ENCODE data around the gene GOLGA6L9.
A peak's percentile ranks its signal among the peaks of the same experiment; 100 is the strongest.
"Not testable (repeated sequence)": the region's sequence is repeated elsewhere in the genome, so short reads cannot be mapped to it uniquely, and the experiment has no call there.

The GOLGA6L9 gene

GRCh38 chr15:82429693-82430092 lies at the start of gene GOLGA6L9:
Gene GOLGA6L9 (plus strand): TSS chr15:82429816. CDS start chr15:82430080, 264 bp downstream.
- not testable (repeated sequence) for DNase-seq

GRCh38 chr15:82381330-82381955 lies 48.2 kb upstream of the GOLGA6L9 start:
- DNase-seq, result not testable (repeated sequence)

GRCh38 chr15:82387209-82387608 lies 42.4 kb upstream of the GOLGA6L9 start:
- DNase-seq, result not testable (repeated sequence)

GRCh38 chr15:82390152-82390551 lies 39.5 kb upstream of the GOLGA6L9 start:
- DNase-seq, result not testable (repeated sequence)

GRCh38 chr15:82392077-82392476 lies 37.5 kb upstream of the GOLGA6L9 start:
- DNase-seq, result not testable (repeated sequence)

- no peak for DNase-seq
These were observed 35.9 kb upstream of the GOLGA6L9 start for GRCh38 chr15:82393671-82394070.

GRCh38 chr15:82395788-82396187 lies 33.8 kb upstream of the GOLGA6L9 start:
- not testable (repeated sequence) for DNase-seq

GRCh38 chr15:82397817-82398216 lies 31.8 kb upstream of the GOLGA6L9 start:
- DNase-seq, result no peak

GRCh38 chr15:82398785-82399184 lies 30.8 kb upstream of the GOLGA6L9 start:
- DNase-seq, result no peak

- DNase-seq, result not testable (repeated sequence)
These were observed 30.1 kb upstream of the GOLGA6L9 start for GRCh38 chr15:82399366-82400103.

- not testable (repeated sequence) for DNase-seq
These were observed 27.7 kb upstream of the GOLGA6L9 start for GRCh38 chr15:82401918-82402317.

- DNase-seq, result not testable (repeated sequence)
These were observed 27.3 kb upstream of the GOLGA6L9 start for GRCh38 chr15:82402341-82402740.

GRCh38 chr15:82406211-82406610 lies 23.4 kb upstream of the GOLGA6L9 start:
- DNase-seq, result not testable (repeated sequence)

GRCh38 chr15:82410306-82410705 lies 19.3 kb upstream of the GOLGA6L9 start:
- DNase-seq, result not testable (repeated sequence)

- DNase-seq, result not testable (repeated sequence)
These were observed 18.0 kb upstream of the GOLGA6L9 start for GRCh38 chr15:82411595-82411994.

GRCh38 chr15:82414525-82415191 lies 15.0 kb upstream of the GOLGA6L9 start:
- not testable (repeated sequence) for DNase-seq

GRCh38 chr15:82420516-82420915 lies 9.1 kb upstream of the GOLGA6L9 start:
- DNase-seq, result not testable (repeated sequence)

- not testable (repeated sequence) for DNase-seq
These were observed 8.7 kb upstream of the GOLGA6L9 start for GRCh38 chr15:82420966-82421365.

GRCh38 chr15:82427117-82427516 lies 2.5 kb upstream of the GOLGA6L9 start:
- DNase-seq, result not testable (repeated sequence)

GRCh38 chr15:82445420-82445819 lies 15.8 kb downstream of the GOLGA6L9 start:
- peak; percentile 63 for DNase-seq

- DNase-seq, result not testable (repeated sequence)
These were observed 27.7 kb downstream of the GOLGA6L9 start for GRCh38 chr15:82457336-82457735.

GRCh38 chr15:82465629-82466028 lies 36.0 kb downstream of the GOLGA6L9 start:
- DNase-seq, result not testable (repeated sequence)

GRCh38 chr15:82468205-82468604 lies 38.6 kb downstream of the GOLGA6L9 start:
- peak; percentile 39 for DNase-seq

GRCh38 chr15:82469381-82469780 lies 39.8 kb downstream of the GOLGA6L9 start:
- DNase-seq, result not testable (repeated sequence)

Measured in activated T-cell treated with anti-CD3 and anti-CD28 coated beads, Interleukin-2, amount 50 U/mL, for 1 hour (primary cell).